Fibroblast of lung (primary cell): ENCODE results near the gene USP31. TPM values are rescaled to one million over a fixed set of nuclear protein-coding genes. Genes with fewer than 3 reads are reported as not detected.

Experiments
- DNase-seq, 2 donors: peaks; one replicate each; pipeline versions ENCODE4 v3.0.0 to v3.0.0-alpha.2; 2010; ENCODE audit warnings: low read depth in 2 of 2
- H2AFZ ChIP-seq: 2 replicates; pipeline ENCODE4 v1.5.1; 2012; ENCODE audit warnings: low read length, control low read depth, inconsistent platforms
- H3K27ac ChIP-seq: 2 replicates; pipeline ENCODE4 v1.5.1; 2011; ENCODE audit warnings: low read length, control low read depth; ENCODE audit not compliant: insufficient read depth
- H3K27me3 ChIP-seq: 2 replicates; pipeline ENCODE4 v1.5.1; 2011; ENCODE audit warnings: mild to moderate bottlenecking, low read length; ENCODE audit not compliant: control insufficient read depth, insufficient read depth
- H3K36me3 ChIP-seq: 2 replicates; pipeline ENCODE4 v1.5.1; 2011; ENCODE audit warnings: low read length; ENCODE audit not compliant: control insufficient read depth, insufficient read depth
- H3K4me1 ChIP-seq: 2 replicates; pipeline ENCODE4 v1.5.1; 2011; ENCODE audit warnings: low read length; ENCODE audit not compliant: control insufficient read depth, insufficient read depth; ENCODE audit errors: extremely low read depth
- H3K4me2 ChIP-seq: 2 replicates; pipeline ENCODE4 v1.5.1; 2011; ENCODE audit warnings: low read length, control low read depth; ENCODE audit not compliant: insufficient read depth; ENCODE audit errors: extremely low read depth
- H3K4me3 ChIP-seq, 4 experiments: fragments of 200-600 bp in 1 of 4; sonication (generic) in 1 of 4; replicated peaks in 1 of 4; 2 replicates each; pipeline ENCODE4 v1.5.1; 2011 to 2016; ENCODE audit warnings: low read length in 4 of 4, low read depth in 3 of 4, mild to moderate bottlenecking in 3 of 4, control low read depth in 2 of 4, inconsistent platforms in 1 of 4, mixed read lengths in 1 of 4; ENCODE audit not compliant: insufficient read depth in 1 of 4; ENCODE audit errors: control extremely low read depth in 1 of 4
- H3K79me2 ChIP-seq: 2 replicates; pipeline ENCODE4 v1.5.1; 2012; ENCODE audit warnings: mild to moderate bottlenecking, low read length, inconsistent platforms; ENCODE audit not compliant: control insufficient read depth, insufficient read depth
- H3K9ac ChIP-seq: 2 replicates; pipeline ENCODE4 v1.5.1; 2011; ENCODE audit warnings: mild to moderate bottlenecking, low read length, control low read depth; ENCODE audit not compliant: insufficient read depth
- H3K9me3 ChIP-seq: 2 replicates; pipeline ENCODE4 v1.5.1; 2012; ENCODE audit warnings: low read depth, low read length; ENCODE audit not compliant: control insufficient read depth, insufficient read depth
- H4K20me1 ChIP-seq: 2 replicates; pipeline ENCODE4 v1.5.1; 2011; ENCODE audit warnings: low read length; ENCODE audit not compliant: control insufficient read depth, insufficient read depth; ENCODE audit errors: extremely low read depth
- CTCF ChIP-seq, 2 donors: IDR thresholded peaks in 1 of 2; conservative IDR thresholded peaks in 1 of 2; 1 replicate in 1 of 2; 2 replicates in 1 of 2; pipeline ENCODE4 v1.5.1; 2011 to 2012; ENCODE audit warnings: low read length in 2 of 2, control low read depth in 1 of 2, inconsistent platforms in 1 of 2, low read depth in 1 of 2, mild to moderate bottlenecking in 1 of 2
- EZH2 ChIP-seq: IDR thresholded peaks from 2 replicates; pipeline ENCODE4 v1.5.1; 2012; ENCODE audit warnings: low read length, control low read depth, mild to moderate bottlenecking; ENCODE audit errors: missing control alignments
- polyA plus RNA-seq, 2 donors: library from polyadenylated mRNA; depleted of rRNA in 1 of 2; stranded (reverse) in 1 of 2; unstranded in 1 of 2; fragments of >200 nt; gene quantifications; 2 replicates each; pipeline ENCODE4 v1.2.1, GENCODE V29; 2011 to 2012; ENCODE audit warnings: missing spikeins in 1 of 2
- total RNA-seq: library from RNA; depleted of rRNA; stranded (reverse); fragments of >200 nt; gene quantifications from 2 replicates; pipeline ENCODE4 v1.2.1, GENCODE V29; 2014

Gene USP31
- total and polyA plus RNA-seq, 2 donors (not counting 1 experiment from before 2014, with no cell fraction given) = 4.8 to 5.8 TPM

- H3K27ac ChIP-seq = no peak overlapping the region
- no peaks in the 10 kb centered on the region for H3K27me3 ChIP-seq
- no peaks in the 10 kb centered on the region for H3K36me3 ChIP-seq
- no peak for DNase-seq
- no peak overlapping the region for H3K4me3 ChIP-seq
- peaks cover 7% of the 10 kb centered on the region for H3K4me1 ChIP-seq
- H3K9ac ChIP-seq = no peak overlapping the region
- no peaks in the 10 kb centered on the region for H4K20me1 ChIP-seq
- H2AFZ ChIP-seq = no peak overlapping the region
- H3K4me2 ChIP-seq = no peak overlapping the region
- H3K9me3 ChIP-seq = no peaks in the 10 kb centered on the region
- H3K79me2 ChIP-seq = peaks cover 16% of the 10 kb centered on the region
- TF ChIP-seq CTCF (conservative IDR thresholded peaks at IDR 0.05 in 1 of 2, IDR thresholded peaks at IDR 0.05 in 1 of 2; ENCODE audit: low read depth in 1 of 2, low read length in 2 of 2) = no peak
- TF ChIP-seq EZH2 = no peak
Observed at GRCh38 chr16:23120562-23120961, 28.7 kb downstream of the USP31 start.

- TF ChIP-seq CTCF (conservative IDR thresholded peaks at IDR 0.05 in 1 of 2, IDR thresholded peaks at IDR 0.05 in 1 of 2; ENCODE audit: low read depth in 1 of 2, low read length in 2 of 2) = no peak
- TF ChIP-seq EZH2 = no peak
- H3K27me3 ChIP-seq = no peaks in the 10 kb centered on the region
- no peak overlapping the region for H3K4me3 ChIP-seq
- H3K36me3 ChIP-seq = no peaks in the 10 kb centered on the region
- peaks cover 4% of the 10 kb centered on the region for H3K4me1 ChIP-seq
- H3K4me2 ChIP-seq = no peak overlapping the region
- peaks cover 11% of the 10 kb centered on the region for H3K79me2 ChIP-seq
- no peaks in the 10 kb centered on the region for H3K9me3 ChIP-seq
- no peak overlapping the region for H3K9ac ChIP-seq
- no peaks in the 10 kb centered on the region for H4K20me1 ChIP-seq
- DNase-seq = peak; percentile 40 to 58
- H2AFZ ChIP-seq = no peak overlapping the region
- no peak overlapping the region for H3K27ac ChIP-seq
Observed at GRCh38 chr16:23119570-23119969, 29.7 kb downstream of the USP31 start.

GRCh38 chr16:23114131-23114904, 34.9 kb downstream of the USP31 start:
- no peak overlapping the region for H3K4me2 ChIP-seq
- no peak overlapping the region for H3K27ac ChIP-seq
- no peaks in the 10 kb centered on the region for H3K4me1 ChIP-seq
- TF ChIP-seq EZH2 = no peak
- no peak for TF ChIP-seq CTCF (conservative IDR thresholded peaks at IDR 0.05 in 1 of 2, IDR thresholded peaks at IDR 0.05 in 1 of 2; ENCODE audit: low read depth in 1 of 2, low read length in 2 of 2)
- H4K20me1 ChIP-seq = no peaks in the 10 kb centered on the region
- no peak overlapping the region for H2AFZ ChIP-seq
- no peaks in the 10 kb centered on the region for H3K36me3 ChIP-seq
- no peak overlapping the region for H3K4me3 ChIP-seq
- no peaks in the 10 kb centered on the region for H3K9me3 ChIP-seq
- no peak for DNase-seq
- H3K27me3 ChIP-seq = no peaks in the 10 kb centered on the region
- H3K79me2 ChIP-seq = no peaks in the 10 kb centered on the region
- H3K9ac ChIP-seq = no peak overlapping the region
